HepG2 (cell line): Measurements from ENCODE around the gene EEPD1. TPM values are rescaled to one million over a fixed set of nuclear protein-coding genes. Genes with fewer than 3 reads are reported as not detected.

Experiments used
- ATAC-seq: fragments of 200-7000 bp; cut with Tn5 transposase; 3 replicates; pipeline ENCODE4 v1.9.1; 2020; ENCODE audit warnings: mild to moderate bottlenecking, moderate library complexity
- BruUV-seq: library from RNA; stranded (reverse); fragments of 400-500 nt; replicated peaks from 2 replicates; lab custom pipeline; 2021; lab: Mats Ljungman, UMichigan
- CTCF ChIA-PET: fragments of 300-600 bp; formaldehyde crosslinking; extraction: SDS; loops from one replicate; lab custom pipeline; 2021; ENCODE audit warnings: low total read pairs, inconsistent platforms, low intra/inter-chr PET ratio; lab: Yijun Ruan, JAX
- POLR2A ChIA-PET: fragments of 350-600 bp; sonication (Branson Sonifier 250); formaldehyde crosslinking; loops from one replicate; lab custom pipeline; 2020; ENCODE audit warnings: antibody characterized with exemption, inconsistent platforms; lab: Yijun Ruan, JAX
- DNase-seq: peaks from one replicate; pipeline ENCODE4 v3.0.0-alpha.2; 2015; ENCODE audit warnings: low spot score
- FAIRE-seq: peaks from 3 replicates; lab custom pipeline; 2011; peaks lifted over from hg19 to GRCh38; lab: Jason Lieb, UNC
- H2AFZ ChIP-seq: one replicate; pipeline ENCODE4 v1.6.1; 2011; ENCODE audit warnings: low read length, inconsistent platforms
- H3K27ac ChIP-seq: fragments of 300-600 bp; 3 replicates; pipeline ENCODE4 v1.8.0; 2011; ENCODE audit warnings: mixed run types, mild to moderate bottlenecking, mixed read lengths, low read length, inconsistent platforms; ENCODE audit not compliant: insufficient read depth; ENCODE audit errors: extremely low read length
- H3K27me3 ChIP-seq, 2 experiments: fragments of 200-600 bp in 1 of 2; 2 replicates in 1 of 2; 3 replicates in 1 of 2; pipeline versions ENCODE4 v1.6.0 to v1.8.0; 2011; ENCODE audit warnings: low read length in 2 of 2, mild to moderate bottlenecking in 2 of 2, moderate library complexity in 2 of 2, inconsistent platforms in 1 of 2; ENCODE audit not compliant: insufficient read depth in 2 of 2, control insufficient read depth in 1 of 2
- H3K36me3 ChIP-seq, 2 experiments: fragments of 200-600 bp in 1 of 2; replicated peaks in 1 of 2; 2 replicates in 1 of 2; 3 replicates in 1 of 2; pipeline versions ENCODE4 v1.5.1 to v1.8.0; 2011; ENCODE audit warnings: low read length in 2 of 2, inconsistent platforms in 1 of 2; ENCODE audit not compliant: insufficient read depth in 2 of 2, control insufficient read depth in 1 of 2
- H3K4me1 ChIP-seq: 2 replicates; pipeline ENCODE4 v1.5.1; 2012; ENCODE audit warnings: low read length, inconsistent platforms; ENCODE audit not compliant: insufficient read depth
- H3K4me2 ChIP-seq: 2 replicates; pipeline ENCODE4 v1.6.0; 2011; ENCODE audit warnings: low read depth, low read length, inconsistent platforms
- H3K4me3 ChIP-seq, 3 experiments: fragments of 200-600 bp in 1 of 3; sonication (generic), shearing (Covaris generic) in 1 of 3; replicated peaks in 1 of 3; 2 replicates each; pipeline ENCODE4 v1.5.1; 2011 to 2016; ENCODE audit warnings: low read length in 3 of 3, inconsistent platforms in 2 of 3, low read depth in 2 of 3, mild to moderate bottlenecking in 2 of 3, control low read depth in 1 of 3, mixed read lengths in 1 of 3; ENCODE audit not compliant: insufficient read depth in 1 of 3
- H3K79me2 ChIP-seq: one replicate; pipeline ENCODE4 v1.6.1; 2011; ENCODE audit warnings: low read length, inconsistent platforms; ENCODE audit not compliant: insufficient read depth
- H3K9ac ChIP-seq: 2 replicates; pipeline ENCODE4 v1.6.0; 2011; ENCODE audit warnings: mild to moderate bottlenecking, low read depth, low read length, inconsistent platforms; ENCODE audit not compliant: insufficient read depth
- H3K9me3 ChIP-seq: 2 replicates; pipeline ENCODE4 v1.5.1; 2012; ENCODE audit warnings: mild to moderate bottlenecking, low read length
- H4K20me1 ChIP-seq: 2 replicates; pipeline ENCODE4 v1.6.0; 2011; ENCODE audit warnings: inconsistent platforms, mild to moderate bottlenecking, low read length, moderate library complexity; ENCODE audit not compliant: insufficient read depth
- CEBPZ ChIP-seq: IDR thresholded peaks from 2 replicates; pipeline ENCODE4 v1.6.1; 2012; ENCODE audit warnings: low read length, improper control_type of control experiment
- CERS6 ChIP-seq: sonication (generic); formaldehyde crosslinking; IDR thresholded peaks from 2 replicates; pipeline ENCODE4 v1.5.0; 2020; ENCODE audit warnings: missing genetic modification reagents
- CHD2 ChIP-seq: IDR thresholded peaks from 2 replicates; pipeline ENCODE4 v1.6.1; 2011; ENCODE audit warnings: low read depth, low read length, improper control_type of control experiment
- NRL ChIP-seq: sonication (generic); formaldehyde crosslinking; IDR thresholded peaks from 2 replicates; pipeline ENCODE4 v1.5.0; 2020; ENCODE audit warnings: missing genetic modification reagents, mild to moderate bottlenecking, moderate library complexity, borderline replicate concordance
- PCBP1 ChIP-seq: fragments of 200-400 bp; formaldehyde crosslinking; IDR thresholded peaks from 2 replicates; pipeline ENCODE4 v1.6.1; 2017; ENCODE audit warnings: mild to moderate bottlenecking, low read depth, low read length, borderline replicate concordance
- TP53 ChIP-seq: sonication (generic); formaldehyde crosslinking; conservative IDR thresholded peaks from 2 replicates; pipeline ENCODE4 v1.4.0; 2020; ENCODE audit warnings: missing genetic modification reagents
- ZNF317 ChIP-seq: sonication (generic); formaldehyde crosslinking; IDR thresholded peaks from 2 replicates; pipeline ENCODE4 v1.5.0; 2020; ENCODE audit warnings: mild to moderate bottlenecking, missing genetic modification reagents
- ZNF577 ChIP-seq: sonication (generic); formaldehyde crosslinking; IDR thresholded peaks from 2 replicates; pipeline ENCODE4 v1.4.0; 2020; ENCODE audit warnings: mild to moderate bottlenecking, low read depth, missing genetic modification reagents, borderline replicate concordance
- ZNF687 ChIP-seq: sonication (generic); formaldehyde crosslinking; IDR thresholded peaks from 2 replicates; pipeline ENCODE4 v1.5.1; 2020; ENCODE audit warnings: mild to moderate bottlenecking, missing genetic modification reagents, moderate library complexity
- WGBS: methylation state at CpG from one replicate; pipeline ENCODE4 v1.1.6; 2017; ENCODE audit warnings: low lambda C conversion rate; 5-methylcytosine and 5-hydroxymethylcytosine counted together
- in situ Hi-C: cut with HindIII; loops from 2 replicates; pipeline ENCODE4 v1.10.0; 2017; ENCODE audit warnings: low pct_unique_long_range_greater_than_20kb; ENCODE audit not compliant: extremely low pct_ligation_motif_present
- intact Hi-C: fragments of 100-400 bp; cut with micrococcal nuclease; formaldehyde crosslinking; loops from one replicate; pipeline ENCODE4 v1.10.0; 2022; ENCODE audit not compliant: unreplicated experiment
- polyA plus RNA-seq, 8 experiments: library from polyadenylated mRNA; depleted of rRNA in 3 of 8; stranded (reverse) in 7 of 8; unstranded in 1 of 8; fragments of >200 nt; fragmentation: Illumina TruSeq in 4 of 8; extraction: Trizol in 4 of 8; gene quantifications; 2 replicates each; pipeline versions ENCODE4 v1.2.1 to v1.2.3, GENCODE V29; 2011 to 2016; ENCODE audit warnings: low read depth in 4 of 8, missing spikeins in 1 of 8, mixed read lengths in 1 of 8; ENCODE audit not compliant: insufficient read depth in 1 of 8
- total RNA-seq, 5 experiments: library from RNA; depleted of rRNA; stranded (reverse); fragments of >200 nt; fragmentation: Illumina TruSeq; extraction: Trizol; gene quantifications; 2 replicates each; pipeline ENCODE4 v1.2.3, GENCODE V29; 2016; ENCODE audit warnings: low read depth in 1 of 5
- TF ChIP-seq, protein P1 (sequence below): sonication (generic); formaldehyde crosslinking; IDR thresholded peaks from 2 replicates; pipeline ENCODE4 v1.5.1; 2020; ENCODE audit warnings: mild to moderate bottlenecking, missing genetic modification reagents, moderate library complexity

EEPD1 gene
- total and polyA plus RNA-seq, 2 of the 13 experiments (the other 11 are each of a cell fraction or from before 2014, with no cell fraction given) = 10.1 to 16.4 TPM

DNA sequence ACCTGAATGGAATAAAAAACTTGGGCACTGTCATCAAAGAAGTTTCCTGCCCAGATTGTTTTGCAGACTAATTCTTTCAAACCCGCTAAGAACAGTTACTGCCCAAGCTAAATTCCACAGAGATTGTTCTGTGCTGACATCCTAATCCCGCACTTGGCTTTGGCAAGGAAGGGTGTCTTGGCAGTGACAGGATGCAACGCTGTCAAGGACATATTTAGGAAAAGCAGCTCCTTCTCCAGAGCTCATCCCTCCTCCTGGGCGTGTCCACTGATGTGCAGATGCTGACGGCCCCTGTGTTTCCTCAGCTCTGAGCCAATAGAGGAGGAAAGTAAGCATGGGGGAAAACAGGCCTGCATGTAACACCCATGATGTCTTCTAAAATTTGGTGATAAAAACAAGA lies 74.2 kb downstream of the EEPD1 start (continued):
- no peak for TF ChIP-seq ZNF577 (CRISPR knock-in tag)
- TF ChIP-seq, all 625 proteins: peak for 0

DNA sequence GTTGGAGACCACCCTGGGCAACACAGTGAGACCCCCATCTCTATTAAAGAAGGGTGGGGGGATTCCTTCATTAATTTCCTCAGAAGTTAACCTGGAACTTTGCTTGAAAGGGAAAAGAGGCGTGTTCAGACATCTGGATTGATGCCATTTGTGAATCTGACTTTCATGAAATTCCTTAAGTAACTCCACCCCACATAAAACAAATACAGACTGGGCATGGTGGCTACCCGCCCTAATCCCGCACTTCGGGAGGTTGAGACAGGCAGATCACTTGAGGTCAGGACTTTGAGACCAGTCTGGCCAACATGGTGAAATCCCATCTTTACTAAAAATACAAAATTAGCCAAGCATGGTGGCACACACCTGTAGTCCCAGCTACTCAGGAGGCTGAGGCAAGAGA lies 75.0 kb downstream of the EEPD1 start:
- Histone ChIP-seq H3K36me3 (peaks cover 0 to 1% of the 10 kb centered on the region in 2 experiments; a peak in 1 of 5 replicates), H2AFZ (no peak overlapping the region), H3K27me3 (no peaks in the 10 kb centered on the region), H3K27ac (no peak overlapping the region), H3K9ac (no peak overlapping the region)
- ATAC-seq (no peak), FAIRE-seq (no peak)
- POLR2A ChIA-PET = no interaction called here
- intact Hi-C loops (no loop called here), in situ Hi-C loops (no loop called here)
- TF ChIP-seq CERS6 (no peak), PCBP1 (no peak), TP53 (no peak), NRL (CRISPR knock-in tag) (no peak), CHD2 (no peak), ZNF687 (CRISPR knock-in tag) (no peak), ZNF317 (CRISPR knock-in tag) (no peak), CEBPZ (no peak)
- TF ChIP-seq, protein P1, sequence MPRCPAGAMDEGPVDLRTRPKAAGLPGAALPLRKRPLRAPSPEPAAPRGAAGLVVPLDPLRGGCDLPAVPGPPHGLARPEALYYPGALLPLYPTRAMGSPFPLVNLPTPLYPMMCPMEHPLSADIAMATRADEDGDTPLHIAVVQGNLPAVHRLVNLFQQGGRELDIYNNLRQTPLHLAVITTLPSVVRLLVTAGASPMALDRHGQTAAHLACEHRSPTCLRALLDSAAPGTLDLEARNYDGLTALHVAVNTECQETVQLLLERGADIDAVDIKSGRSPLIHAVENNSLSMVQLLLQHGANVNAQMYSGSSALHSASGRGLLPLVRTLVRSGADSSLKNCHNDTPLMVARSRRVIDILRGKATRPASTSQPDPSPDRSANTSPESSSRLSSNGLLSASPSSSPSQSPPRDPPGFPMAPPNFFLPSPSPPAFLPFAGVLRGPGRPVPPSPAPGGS = no peak
- TF ChIP-seq, all 625 proteins: peak for 0
- CTCF ChIA-PET = no interaction called here
- Histone ChIP-seq H3K4me1 (peaks cover 12% of the 10 kb centered on the region), H3K9me3 (no peaks in the 10 kb centered on the region), H4K20me1 (0 out of 2 replicates have a peak, but pooled peaks cover under 1% of the 10 kb centered on the region), H3K4me3 (no peak overlapping the region), H3K79me2 (peaks cover under 1% of the 10 kb centered on the region), H3K4me2 (no peak overlapping the region)
- WGBS = 98% methylated on average over 4 of the region's 4 CpGs
- DNase-seq = no peak
- no TSS peak for BruUV-seq
